HUES6 (cell line): ENCODE results near the gene ANTXR1.
"Not testable (repeated sequence)": the region's sequence is repeated elsewhere in the genome, so short reads cannot be mapped to it uniquely, and the experiment has no call there.

Experiments
- H3K27ac ChIP-seq: 2 replicates; pipeline ENCODE4 v1.7.0; 2013; ENCODE audit warnings: low read depth, mild to moderate bottlenecking, low read length, inconsistent platforms
- H3K27me3 ChIP-seq: 2 replicates; pipeline ENCODE4 v1.6.1; 2013; ENCODE audit warnings: low read length; ENCODE audit not compliant: control insufficient read depth, insufficient read depth
- H3K36me3 ChIP-seq: 2 replicates; pipeline ENCODE4 v1.6.1; 2013; ENCODE audit warnings: low read length; ENCODE audit not compliant: control insufficient read depth, insufficient read depth
- H3K4me1 ChIP-seq: 2 replicates; pipeline ENCODE4 v1.6.1; 2013; ENCODE audit warnings: low read length; ENCODE audit not compliant: control insufficient read depth, insufficient read depth
- H3K4me3 ChIP-seq: 2 replicates; pipeline ENCODE4 v1.5.1; 2013; ENCODE audit warnings: low read depth, low read length
- H3K9ac ChIP-seq: one replicate; pipeline ENCODE4 v1.6.1; 2013; ENCODE audit warnings: mild to moderate bottlenecking, low read length
- H3K9me3 ChIP-seq: 2 replicates; pipeline ENCODE4 v1.6.1; 2013; ENCODE audit warnings: low read depth, low read length; ENCODE audit not compliant: control insufficient read depth, insufficient read depth

The ANTXR1 gene

GRCh38 chr2:69259994-69260591 is 247.1 kb downstream of the ANTXR1 start:
- not testable (repeated sequence) for H3K4me1 ChIP-seq, H3K27me3 ChIP-seq, H3K27ac ChIP-seq, H3K9ac ChIP-seq, H3K36me3 ChIP-seq, H3K4me3 ChIP-seq
- peaks cover 42% of the 10 kb centered on the region for H3K9me3 ChIP-seq

- Histone ChIP-seq H3K4me1 (no peaks in the 10 kb centered on the region), H3K9ac (no peak overlapping the region), H3K9me3 (peaks cover 46% of the 10 kb centered on the region), H3K27me3 (no peaks in the 10 kb centered on the region), H3K27ac (no peak overlapping the region), H3K4me3 (no peak overlapping the region), H3K36me3 (no peaks in the 10 kb centered on the region)
Measured at GRCh38 chr2:69260666-69261065, 247.7 kb downstream of the ANTXR1 start.

GRCh38 chr2:69269330-69269729 is 256.4 kb downstream of the ANTXR1 start:
- no peaks in the 10 kb centered on the region for H3K27me3 ChIP-seq
- no peak overlapping the region for H3K9ac ChIP-seq
- no peaks in the 10 kb centered on the region for H3K36me3 ChIP-seq
- H3K27ac ChIP-seq, result no peak overlapping the region
- H3K9me3 ChIP-seq, result peaks cover 6% of the 10 kb centered on the region; the same call in 1 of the 2 replicates
- H3K4me3 ChIP-seq, result no peak overlapping the region
- no peaks in the 10 kb centered on the region for H3K4me1 ChIP-seq

- Histone ChIP-seq H3K9me3 (no peaks in the 10 kb centered on the region), H3K27me3 (no peaks in the 10 kb centered on the region; the same call in 1 of the 2 replicates), H3K36me3 (no peaks in the 10 kb centered on the region), H3K4me3 (no peak overlapping the region), H3K27ac (no peak overlapping the region), H3K4me1 (no peaks in the 10 kb centered on the region), H3K9ac (no peak overlapping the region)
Measured at GRCh38 chr2:69271831-69272257, 258.9 kb downstream of the ANTXR1 start.

- Histone ChIP-seq H3K27ac (no peak overlapping the region), H3K27me3 (no peaks in the 10 kb centered on the region; the same call in 1 of the 2 replicates), H3K4me3 (no peak overlapping the region), H3K9ac (no peak overlapping the region), H3K9me3 (no peaks in the 10 kb centered on the region), H3K4me1 (no peaks in the 10 kb centered on the region), H3K36me3 (no peaks in the 10 kb centered on the region)
Measured at GRCh38 chr2:69272803-69273471, 260.0 kb downstream of the ANTXR1 start.

GRCh38 chr2:69275490-69275889 is 262.5 kb downstream of the ANTXR1 start:
- no peak overlapping the region for H3K27ac ChIP-seq
- no peak overlapping the region for H3K9ac ChIP-seq
- no peak overlapping the region for H3K4me3 ChIP-seq
- no peaks in the 10 kb centered on the region for H3K36me3 ChIP-seq
- H3K9me3 ChIP-seq, result no peaks in the 10 kb centered on the region
- no peaks in the 10 kb centered on the region for H3K4me1 ChIP-seq
- no peaks in the 10 kb centered on the region; the same call in 1 of the 2 replicates for H3K27me3 ChIP-seq

- no peaks in the 10 kb centered on the region; the same call in 1 of the 2 replicates for H3K27me3 ChIP-seq
- H3K36me3 ChIP-seq, result no peaks in the 10 kb centered on the region
- no peak overlapping the region for H3K27ac ChIP-seq
- H3K4me1 ChIP-seq, result no peaks in the 10 kb centered on the region
- no peaks in the 10 kb centered on the region for H3K9me3 ChIP-seq
- no peak overlapping the region for H3K9ac ChIP-seq
- H3K4me3 ChIP-seq, result no peak overlapping the region
Measured at GRCh38 chr2:69278366-69278765, 265.4 kb downstream of the ANTXR1 start.

GRCh38 chr2:69279211-69279610 is 266.2 kb downstream of the ANTXR1 start:
- no peak overlapping the region for H3K4me3 ChIP-seq
- H3K9me3 ChIP-seq, result no peaks in the 10 kb centered on the region
- H3K36me3 ChIP-seq, result no peaks in the 10 kb centered on the region
- no peaks in the 10 kb centered on the region; the same call in 1 of the 2 replicates for H3K27me3 ChIP-seq
- no peak overlapping the region for H3K27ac ChIP-seq
- H3K9ac ChIP-seq, result no peak overlapping the region
- H3K4me1 ChIP-seq, result no peaks in the 10 kb centered on the region

- H3K9me3 ChIP-seq, result no peaks in the 10 kb centered on the region
- H3K27me3 ChIP-seq, result no peaks in the 10 kb centered on the region; the same call in 1 of the 2 replicates
- H3K4me3 ChIP-seq, result no peak overlapping the region
- H3K9ac ChIP-seq, result no peak overlapping the region
- H3K36me3 ChIP-seq, result no peaks in the 10 kb centered on the region
- H3K27ac ChIP-seq, result no peak overlapping the region
- H3K4me1 ChIP-seq, result no peaks in the 10 kb centered on the region
Measured at GRCh38 chr2:69279931-69280681, 267.1 kb downstream of the ANTXR1 start.

- no peak overlapping the region for H3K27ac ChIP-seq
- H3K36me3 ChIP-seq, result no peaks in the 10 kb centered on the region
- H3K27me3 ChIP-seq, result no peaks in the 10 kb centered on the region; the same call in 1 of the 2 replicates
- H3K4me1 ChIP-seq, result no peaks in the 10 kb centered on the region
- H3K4me3 ChIP-seq, result no peak overlapping the region
- no peak overlapping the region for H3K9ac ChIP-seq
- H3K9me3 ChIP-seq, result no peaks in the 10 kb centered on the region
Measured at GRCh38 chr2:69280796-69281412, 267.9 kb downstream of the ANTXR1 start.
